ENCODE measurements around the gene SLC6A9.

The SLC6A9 gene

GRCh38 chr1:43963006-43963405, 68.3 kb downstream of the SLC6A9 start:
- in situ Hi-C loops (cut with HindIII; ENCODE audit: low pct_ligation_motif_present, low pct_unique_long_range_greater_than_20kb, low sequenced_read_pairs), result no loop called here
- DNase-seq, result no peak

- no peak for DNase-seq
- in situ Hi-C loops (cut with HindIII; ENCODE audit: low pct_ligation_motif_present, low pct_unique_long_range_greater_than_20kb, low sequenced_read_pairs), result no loop called here
Observed at GRCh38 chr1:43962324-43962723, 68.9 kb downstream of the SLC6A9 start.

- in situ Hi-C loops (cut with HindIII; ENCODE audit: low pct_ligation_motif_present, low pct_unique_long_range_greater_than_20kb, low sequenced_read_pairs), result no loop called here
- no peak for DNase-seq
Observed at GRCh38 chr1:43961692-43962091, 69.6 kb downstream of the SLC6A9 start.

DNA sequence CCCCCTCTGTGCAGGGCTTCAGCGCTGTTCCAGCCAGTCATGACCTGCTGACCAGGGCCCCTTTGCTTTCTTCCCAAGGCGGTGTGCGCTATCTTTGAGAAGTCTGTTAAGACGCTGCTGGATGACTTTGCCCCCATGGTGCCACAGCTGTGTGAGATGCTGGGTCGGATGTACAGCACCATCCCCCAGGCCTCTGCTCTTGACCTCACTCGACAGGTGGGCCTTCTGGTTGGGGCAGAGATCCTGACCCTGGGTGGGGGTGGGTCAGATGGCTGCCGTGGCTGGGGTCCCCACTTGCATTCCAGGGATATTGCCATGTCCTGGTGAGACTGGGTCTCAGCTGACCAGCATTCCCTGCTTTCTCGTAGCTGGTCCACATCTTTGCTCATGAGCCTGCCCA, 70.5 kb downstream of the SLC6A9 start:
- in situ Hi-C loops (cut with HindIII; ENCODE audit: low pct_ligation_motif_present, low pct_unique_long_range_greater_than_20kb, low sequenced_read_pairs), result no loop called here

DNA sequence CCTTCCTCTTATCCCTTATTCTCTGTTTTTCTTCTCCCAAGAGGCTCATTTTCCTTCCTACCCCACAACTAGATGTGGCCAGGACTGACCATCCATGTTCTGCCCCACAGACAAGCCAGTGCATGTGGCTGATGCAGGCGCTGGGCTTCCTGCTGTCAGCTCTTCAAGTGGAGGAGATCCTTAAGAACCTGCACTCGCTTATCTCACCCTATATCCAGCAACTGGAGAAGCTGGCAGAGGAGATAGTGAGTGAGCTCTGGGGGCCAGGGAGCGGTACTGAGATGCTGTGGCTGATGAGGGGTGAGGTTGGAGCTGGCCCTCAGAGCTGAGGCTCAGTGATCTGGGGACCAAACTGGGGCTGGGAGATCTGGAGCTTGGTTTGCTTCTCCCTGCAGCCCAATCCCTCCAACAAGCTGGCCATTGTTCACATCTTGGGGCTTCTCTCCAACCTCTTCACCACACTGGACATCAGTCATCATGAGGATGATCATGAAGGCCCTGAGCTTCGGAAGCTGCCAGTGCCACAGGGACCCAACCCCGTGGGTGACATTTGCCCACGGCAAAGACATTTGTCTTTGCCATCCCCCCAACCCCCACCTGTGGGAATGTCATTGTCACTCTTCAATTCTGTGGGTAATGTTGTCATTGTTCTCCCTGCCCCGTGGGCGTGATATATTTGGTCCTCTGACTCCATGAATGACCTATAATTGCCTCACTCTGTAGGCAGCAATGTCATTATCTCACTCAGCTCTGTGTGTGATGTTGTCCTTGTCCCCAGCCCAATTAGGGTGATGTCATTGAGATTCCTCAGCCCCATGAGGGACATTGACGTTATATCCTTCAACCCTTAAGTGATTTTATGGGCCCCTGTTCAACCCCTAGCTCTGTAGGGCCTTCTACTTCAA, 72.7 kb downstream of the SLC6A9 start:
- DNase-seq, result no peak
- in situ Hi-C loops (cut with HindIII; ENCODE audit: low pct_ligation_motif_present, low pct_unique_long_range_greater_than_20kb, low sequenced_read_pairs), result no loop called here

More for the DNA sequence above, 70.5 kb downstream of the SLC6A9 start:
- DNase-seq, result no peak

DNA sequence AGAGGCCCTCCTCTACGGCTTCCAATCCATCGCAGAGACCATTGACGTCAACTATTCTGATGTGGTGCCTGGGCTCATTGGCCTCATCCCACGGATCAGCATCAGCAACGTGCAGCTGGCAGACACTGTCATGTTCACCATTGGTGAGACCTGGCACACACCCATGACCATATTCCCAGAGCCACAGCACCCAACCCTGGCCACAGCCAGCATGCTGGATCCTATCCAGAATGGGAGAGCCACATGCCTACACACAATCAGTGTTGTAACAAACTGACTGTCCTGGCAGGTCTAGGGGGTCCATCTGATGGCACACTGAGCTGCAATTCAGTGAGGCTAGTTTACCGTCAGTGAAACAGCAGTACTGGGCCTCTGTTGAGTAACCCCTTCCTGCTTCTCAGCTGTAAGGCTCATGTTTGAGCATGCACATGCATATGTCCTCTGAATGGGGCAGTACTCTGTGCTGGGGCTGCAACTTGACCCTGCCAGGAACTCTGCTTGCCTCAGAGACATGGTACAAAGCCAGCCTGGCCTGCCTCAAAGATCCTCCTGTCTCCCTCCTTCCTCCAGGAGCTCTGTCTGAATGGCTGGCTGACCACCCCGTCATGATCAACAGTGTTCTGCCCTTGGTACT, 73.7 kb downstream of the SLC6A9 start:
- in situ Hi-C loops (cut with HindIII; ENCODE audit: low pct_ligation_motif_present, low pct_unique_long_range_greater_than_20kb, low sequenced_read_pairs), result no loop called here
- no peak for DNase-seq

GRCh38 chr1:43956234-43956633, 75.0 kb downstream of the SLC6A9 start:
- no peak for DNase-seq
- in situ Hi-C loops (cut with HindIII; ENCODE audit: low pct_ligation_motif_present, low pct_unique_long_range_greater_than_20kb, low sequenced_read_pairs), result no loop called here

GRCh38 chr1:43954036-43954435, 77.2 kb downstream of the SLC6A9 start:
- no peak for DNase-seq
- in situ Hi-C loops (cut with HindIII; ENCODE audit: low pct_ligation_motif_present, low pct_unique_long_range_greater_than_20kb, low sequenced_read_pairs), result no loop called here

- in situ Hi-C loops (cut with HindIII; ENCODE audit: low pct_ligation_motif_present, low pct_unique_long_range_greater_than_20kb, low sequenced_read_pairs), result no loop called here
Observed at GRCh38 chr1:43953361-43953760, 77.9 kb downstream of the SLC6A9 start.

DNA sequence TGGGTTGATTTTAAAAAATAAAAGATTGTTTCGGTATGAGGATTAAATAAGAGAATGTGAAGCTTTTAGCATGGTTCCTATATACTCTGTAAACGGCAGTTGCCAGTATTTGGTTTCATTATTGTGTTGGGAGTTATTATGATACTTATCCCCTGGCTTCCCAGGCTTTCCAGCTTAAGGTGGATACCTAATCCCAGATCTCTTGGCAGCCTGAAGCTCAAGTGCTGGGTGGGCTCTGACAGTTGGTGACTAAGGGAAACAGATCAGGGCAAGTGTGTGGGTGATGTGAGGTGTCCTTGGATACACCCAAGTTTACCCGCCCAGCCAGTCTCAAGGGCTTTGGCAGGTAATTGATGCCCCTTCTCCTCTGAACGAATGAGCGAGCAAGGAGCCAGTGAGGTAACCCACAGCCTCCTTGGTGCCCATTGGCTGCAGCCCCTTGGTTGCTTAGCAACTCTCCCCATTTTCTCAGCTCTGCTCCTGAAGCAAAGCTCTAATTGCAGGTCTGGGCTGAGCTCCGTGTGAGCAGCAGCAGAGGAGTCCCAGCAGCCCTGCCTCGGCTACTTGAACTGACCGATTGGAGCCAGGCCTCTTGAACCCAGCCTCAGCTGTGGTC, 78.4 kb downstream of the SLC6A9 start:
- no peak for DNase-seq
- in situ Hi-C loops (cut with HindIII; ENCODE audit: low pct_ligation_motif_present, low pct_unique_long_range_greater_than_20kb, low sequenced_read_pairs), result no loop called here

More at GRCh38 chr1:43953361-43953760, 77.9 kb downstream of the SLC6A9 start:
- no peak for DNase-seq

GRCh38 chr1:43951021-43951985, 80.0 kb downstream of the SLC6A9 start:
- peak; percentile 86 for DNase-seq

DNA sequence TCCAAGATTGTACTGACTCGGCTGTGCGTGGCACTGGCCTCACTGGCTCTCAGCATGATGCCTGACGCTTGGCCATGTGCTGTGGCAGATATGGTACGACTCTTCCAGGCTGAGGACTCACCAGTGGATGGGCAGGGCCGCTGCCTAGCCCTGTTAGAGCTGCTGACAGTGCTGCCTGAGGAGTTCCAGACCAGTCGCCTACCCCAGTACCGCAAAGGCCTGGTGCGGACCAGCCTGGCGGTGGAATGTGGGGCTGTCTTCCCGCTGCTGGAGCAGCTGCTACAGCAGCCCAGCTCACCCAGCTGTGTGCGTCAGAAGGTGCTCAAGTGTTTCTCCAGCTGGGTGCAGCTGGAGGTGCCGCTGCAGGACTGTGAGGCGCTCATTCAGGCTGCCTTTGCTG, 81.6 kb downstream of the SLC6A9 start:
- no peak for DNase-seq
- in situ Hi-C loops (cut with HindIII; ENCODE audit: low pct_ligation_motif_present, low pct_unique_long_range_greater_than_20kb, low sequenced_read_pairs), result loop anchor here (25.0 kb wide), 1 partner anchor 187 kb away; no protein-coding TSS in a partner anchor

More at GRCh38 chr1:43951021-43951985, 80.0 kb downstream of the SLC6A9 start:
- in situ Hi-C loops (cut with HindIII; ENCODE audit: low pct_ligation_motif_present, low pct_unique_long_range_greater_than_20kb, low sequenced_read_pairs), result no loop called here

DNA sequence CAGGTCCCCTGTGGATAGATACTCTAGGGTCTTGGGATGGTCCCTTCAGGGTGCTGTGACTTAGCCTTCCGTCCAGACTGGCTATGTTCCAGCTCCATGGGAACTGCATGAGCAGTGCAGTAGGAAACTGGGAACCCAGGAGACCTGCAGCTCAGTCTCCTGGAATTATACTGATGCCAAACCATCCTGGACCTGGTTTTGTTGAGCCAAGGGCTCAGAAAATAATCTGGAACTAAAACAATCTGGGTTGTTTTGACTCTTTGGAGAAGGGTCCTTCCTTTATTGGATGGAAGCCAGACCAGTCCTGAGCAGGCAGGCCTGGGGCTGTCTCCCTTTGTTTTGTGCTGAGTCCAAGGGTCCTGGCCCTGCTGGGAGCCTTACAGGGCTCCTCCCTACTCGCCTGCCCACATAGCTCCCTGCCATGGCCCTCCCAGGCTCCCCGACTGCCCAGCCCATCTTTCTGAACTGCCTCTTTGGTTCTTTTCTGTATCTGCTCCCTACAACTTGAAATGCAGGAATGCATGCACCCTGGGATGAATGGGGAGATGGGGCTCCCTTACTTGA, 83.3 kb downstream of the SLC6A9 start:
- no peak for DNase-seq

GRCh38 chr1:43947061-43947873, 84.0 kb downstream of the SLC6A9 start:
- in situ Hi-C loops (cut with HindIII; ENCODE audit: low pct_ligation_motif_present, low pct_unique_long_range_greater_than_20kb, low sequenced_read_pairs), result loop anchor here (25.0 kb wide), 1 partner anchor 185 kb away; no protein-coding TSS in a partner anchor
- DNase-seq, result no peak

More for the DNA sequence above, 83.3 kb downstream of the SLC6A9 start:
- in situ Hi-C loops (cut with HindIII; ENCODE audit: low pct_ligation_motif_present, low pct_unique_long_range_greater_than_20kb, low sequenced_read_pairs), result loop anchor here (25.0 kb wide), 1 partner anchor 186 kb away; no protein-coding TSS in a partner anchor
